AG09309 (cell line): ENCODE measurements around the gene TECPR1.

Experiments used
- DNase-seq: peaks from one replicate; pipeline ENCODE4 v3.0.0-alpha.2; 2010; ENCODE audit warnings: low read depth
- H3K4me3 ChIP-seq: 2 replicates; pipeline ENCODE4 v1.5.1; 2011; ENCODE audit warnings: mild to moderate bottlenecking, low read depth, low read length, moderate library complexity; ENCODE audit not compliant: control insufficient read depth
- TF ChIP-seq, protein P1 (sequence below): IDR thresholded peaks from 2 replicates; pipeline ENCODE4 v1.5.1; 2011; ENCODE audit warnings: mild to moderate bottlenecking, low read depth, low read length, inconsistent platforms; ENCODE audit not compliant: insufficient read depth, control insufficient read depth; ENCODE audit errors: missing control alignments

Gene TECPR1

DNA sequence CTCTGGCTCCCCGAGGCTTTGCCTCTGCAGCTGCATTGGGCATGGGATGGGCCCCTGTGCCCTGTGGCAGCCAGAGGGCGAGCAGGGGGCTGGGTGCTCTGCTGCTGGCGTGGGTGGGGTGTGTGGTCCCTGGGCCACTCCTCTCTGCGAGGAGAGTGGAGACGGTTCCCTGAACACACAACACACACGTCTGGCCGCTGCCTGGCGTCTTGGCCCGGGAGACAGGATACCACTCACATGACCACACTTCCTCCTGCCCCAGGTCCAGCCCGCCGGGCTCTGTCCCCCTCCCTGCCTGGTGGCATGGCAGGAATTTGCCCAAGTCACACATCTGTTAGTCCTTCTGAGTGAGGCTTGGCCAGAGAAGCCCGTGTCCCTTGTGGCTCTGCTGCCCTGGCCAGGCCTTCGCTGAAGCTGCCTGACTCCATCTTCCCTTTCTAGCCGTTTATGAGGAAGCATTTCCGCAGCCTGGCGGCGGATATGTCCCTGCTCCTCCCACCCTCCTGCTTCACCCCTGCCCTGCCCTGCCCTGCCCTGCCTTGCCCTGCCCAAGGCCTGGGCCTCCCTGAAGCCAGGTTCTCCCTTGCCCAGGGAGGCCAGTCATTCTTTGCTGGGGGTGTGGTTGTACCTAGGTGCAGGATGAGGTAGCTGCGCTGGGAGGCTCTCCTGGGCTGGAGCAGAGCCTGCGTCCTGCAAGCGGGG lies 32.5 kb upstream of the TECPR1 start:
- TF ChIP-seq, protein P1, sequence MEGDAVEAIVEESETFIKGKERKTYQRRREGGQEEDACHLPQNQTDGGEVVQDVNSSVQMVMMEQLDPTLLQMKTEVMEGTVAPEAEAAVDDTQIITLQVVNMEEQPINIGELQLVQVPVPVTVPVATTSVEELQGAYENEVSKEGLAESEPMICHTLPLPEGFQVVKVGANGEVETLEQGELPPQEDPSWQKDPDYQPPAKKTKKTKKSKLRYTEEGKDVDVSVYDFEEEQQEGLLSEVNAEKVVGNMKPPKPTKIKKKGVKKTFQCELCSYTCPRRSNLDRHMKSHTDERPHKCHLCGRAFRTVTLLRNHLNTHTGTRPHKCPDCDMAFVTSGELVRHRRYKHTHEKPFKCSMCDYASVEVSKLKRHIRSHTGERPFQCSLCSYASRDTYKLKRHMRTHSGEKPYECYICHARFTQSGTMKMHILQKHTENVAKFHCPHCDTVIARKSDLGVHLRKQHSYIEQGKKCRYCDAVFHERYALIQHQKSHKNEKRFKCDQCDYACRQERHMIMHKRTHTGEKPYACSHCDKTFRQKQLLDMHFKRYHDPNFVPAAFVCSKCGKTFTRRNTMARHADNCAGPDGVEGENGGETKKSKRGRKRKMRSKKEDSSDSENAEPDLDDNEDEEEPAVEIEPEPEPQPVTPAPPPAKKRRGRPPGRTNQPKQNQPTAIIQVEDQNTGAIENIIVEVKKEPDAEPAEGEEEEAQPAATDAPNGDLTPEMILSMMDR: peak; percentile 24
- DNase-seq: peak; percentile 50
- peak overlapping the region; percentile 97 for H3K4me3 ChIP-seq

DNA sequence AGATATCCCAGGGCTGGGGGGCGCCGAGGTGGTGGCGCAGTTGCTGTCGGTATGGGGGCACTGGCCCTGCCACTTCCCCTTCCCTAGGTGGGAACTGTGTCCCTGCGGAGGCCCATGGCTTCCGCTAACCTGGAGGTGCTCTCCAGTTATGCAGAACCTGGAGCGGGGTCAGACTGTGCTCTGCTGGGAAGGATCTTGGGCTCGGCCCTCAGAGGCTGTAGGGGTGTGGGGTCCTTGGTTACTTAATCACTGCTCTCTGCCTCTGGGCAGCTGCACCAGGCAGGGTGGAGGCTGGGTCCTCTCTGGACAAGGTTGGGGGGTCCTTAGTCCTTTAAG lies 31.8 kb upstream of the TECPR1 start:
- peak overlapping the region; percentile 97 for H3K4me3 ChIP-seq
- DNase-seq: no peak
- TF ChIP-seq, protein P1: no peak

DNA sequence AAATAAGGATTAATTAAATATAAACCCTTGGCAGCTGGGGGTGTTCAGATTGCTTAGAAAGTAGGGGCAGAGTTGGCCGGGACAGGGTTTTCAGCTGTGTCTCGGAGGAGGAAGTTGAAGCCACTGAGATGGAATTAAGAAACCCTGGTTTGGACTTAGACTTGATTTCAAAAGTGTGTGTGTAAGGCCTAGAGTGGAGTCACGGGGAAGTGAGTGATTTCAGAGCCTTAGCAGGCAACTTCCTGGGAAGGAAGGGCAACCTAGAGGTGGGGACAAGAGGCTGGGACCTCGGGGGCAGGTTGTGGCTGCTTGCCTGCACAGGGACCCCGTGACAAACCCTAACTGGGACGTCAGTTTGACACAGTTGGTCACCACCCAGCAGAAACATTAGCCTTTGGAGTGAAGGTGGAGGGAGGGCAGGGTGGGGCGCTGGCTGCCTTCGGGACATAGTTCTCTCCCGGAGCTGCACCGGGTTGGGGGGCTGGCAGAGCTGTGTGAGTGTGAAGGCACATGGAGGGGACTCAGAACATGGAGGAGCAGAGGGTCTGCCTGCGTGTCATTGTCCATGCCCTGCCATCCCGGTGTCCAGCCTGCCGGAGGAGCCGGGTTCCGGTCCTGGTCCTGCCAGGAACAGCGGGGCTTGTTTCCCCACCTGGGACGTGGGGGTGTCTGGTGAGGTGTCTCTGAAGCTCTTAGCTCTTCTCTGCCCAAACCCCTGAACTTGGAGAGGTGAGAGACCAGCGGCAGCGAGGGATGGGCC lies 31.3 kb upstream of the TECPR1 start:
- peak; percentile 32 for DNase-seq
- TF ChIP-seq, protein P1: no peak
- H3K4me3 ChIP-seq: peak overlapping the region; percentile 97

DNA sequence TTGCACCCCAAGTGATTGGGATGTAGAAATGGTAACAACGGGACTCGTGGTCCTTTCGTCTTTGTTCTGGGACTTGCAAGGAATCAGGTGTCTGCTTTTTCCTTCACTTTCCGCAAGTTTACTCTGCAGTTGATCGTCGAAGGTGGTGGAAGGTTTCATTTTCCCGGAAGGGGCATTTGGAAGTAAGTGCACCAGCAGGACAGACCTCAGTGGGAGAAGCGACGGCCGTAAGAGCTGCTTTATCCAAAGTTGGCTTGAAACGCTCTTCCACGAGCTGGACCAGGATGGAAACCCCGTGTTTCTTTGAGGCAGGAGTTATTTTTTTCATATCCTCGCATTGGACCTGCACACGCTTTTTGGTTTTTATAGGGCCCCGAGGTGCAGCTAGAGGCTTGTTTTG lies 30.7 kb upstream of the TECPR1 start:
- DNase-seq: no peak
- TF ChIP-seq, protein P1: no peak
- H3K4me3 ChIP-seq: peak overlapping the region; percentile 97

DNA sequence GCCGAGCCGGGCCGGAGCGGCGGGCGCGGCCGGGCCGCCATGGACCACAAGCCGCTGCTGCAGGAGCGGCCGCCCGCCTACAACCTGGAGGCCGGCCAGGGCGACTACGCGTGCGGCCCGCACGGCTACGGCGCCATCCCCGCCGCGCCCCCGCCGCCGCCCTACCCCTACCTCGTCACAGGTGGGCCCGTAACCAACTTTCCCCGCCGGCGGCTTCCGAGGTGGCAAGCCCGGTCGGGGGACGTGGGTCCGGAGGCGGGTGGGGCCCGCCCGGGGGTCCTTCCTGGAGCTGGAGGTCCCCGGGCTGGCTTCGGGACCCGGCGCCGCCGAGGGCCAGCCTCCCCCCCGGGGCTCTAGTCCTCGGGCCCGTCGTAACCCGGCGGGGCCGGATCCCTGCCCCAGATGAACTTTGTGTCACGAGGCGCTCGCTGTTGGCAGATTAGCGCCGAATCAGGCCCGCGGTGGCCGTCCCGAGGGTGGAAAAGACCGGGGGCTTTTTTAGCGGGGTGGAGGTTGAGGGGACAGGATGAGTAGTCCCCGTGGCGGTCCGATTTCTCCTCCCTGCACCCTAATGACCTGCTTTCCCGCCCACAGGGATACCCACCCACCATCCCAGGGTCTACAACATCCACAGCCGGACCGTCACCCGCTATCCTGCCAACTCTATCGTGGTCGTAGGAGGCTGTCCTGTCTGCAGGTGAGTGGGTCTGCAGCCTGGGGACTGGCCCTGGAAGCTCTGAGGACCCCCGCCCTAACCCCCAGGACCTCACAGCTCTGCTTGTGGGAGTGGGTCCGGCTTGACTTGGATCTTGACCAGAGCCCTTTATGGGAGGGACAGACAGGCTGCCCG lies 29.9 kb upstream of the TECPR1 start:
- H3K4me3 ChIP-seq: peak overlapping the region; percentile 97
- TF ChIP-seq, protein P1: no peak
- no peak for DNase-seq

DNA sequence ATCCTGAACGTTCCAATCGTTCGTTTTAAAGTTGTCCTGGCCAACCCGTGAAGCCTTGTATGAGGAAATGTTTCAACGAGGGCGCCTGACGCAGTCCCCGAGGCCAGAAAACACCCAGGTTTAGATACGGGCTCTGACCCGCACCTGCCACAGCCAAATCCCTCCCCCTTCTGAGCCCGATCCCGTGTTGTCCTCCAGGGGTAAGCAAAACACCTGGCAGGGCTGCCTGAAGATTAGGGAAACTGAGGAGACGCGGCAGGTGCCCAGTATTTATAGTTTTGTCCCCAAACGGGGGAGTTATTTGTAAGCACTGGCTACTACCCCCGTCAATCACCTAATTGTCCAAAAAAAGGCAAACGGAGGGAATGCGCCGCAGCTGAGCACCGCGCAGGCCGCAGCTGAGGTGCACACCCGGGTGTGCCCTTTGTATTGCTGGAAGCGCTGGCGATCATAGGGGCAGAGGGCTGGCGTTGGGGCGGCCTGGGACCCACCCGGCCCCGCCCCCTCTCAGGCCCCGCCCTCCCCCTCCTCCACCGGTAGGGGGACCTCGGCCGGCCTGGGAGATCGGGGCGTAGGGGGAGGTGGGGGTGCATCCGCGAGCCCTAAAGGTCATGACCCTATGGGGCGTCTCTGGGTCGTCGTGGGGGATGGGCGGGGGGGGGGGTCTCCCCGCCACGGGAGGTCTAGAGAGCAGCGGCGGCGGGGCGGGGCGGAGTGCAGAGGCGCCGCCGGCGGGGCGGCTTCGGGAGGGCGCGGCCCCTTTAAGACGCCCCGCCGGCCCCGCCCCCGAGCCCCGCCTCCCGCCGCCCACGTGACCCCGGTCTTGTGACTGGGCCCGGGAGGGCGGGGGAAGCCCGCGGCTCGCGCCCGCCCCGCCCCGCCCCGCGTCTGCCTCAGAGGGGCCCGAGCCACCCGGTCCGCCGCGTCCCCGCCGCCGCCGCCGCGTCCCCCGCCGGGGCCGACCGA lies 29.0 kb upstream of the TECPR1 start, which contains the start of gene BRI3:
BRI3 (plus strand) TSS at position 896 of the 966 bp plus-strand sequence. CDS start 110 bp downstream, outside the sequence.
- DNase-seq: no peak
- TF ChIP-seq, protein P1: peak; percentile 4
- H3K4me3 ChIP-seq: peak within 1 kb of the TSS; percentile 97
